Transverse colon (tissue), 4 donors: Measurements from ENCODE around the gene EPHB2. TPM values are rescaled to one million over a fixed set of nuclear protein-coding genes. Genes with fewer than 3 reads are reported as not detected.
"Not testable (repeated sequence)": the region's sequence is repeated elsewhere in the genome, so short reads cannot be mapped to it uniquely, and the experiment has no call there.

Experiments
- DNase-seq: peaks from one replicate; pipeline ENCODE4 v3.0.0-alpha.2; 2019
- H3K27ac ChIP-seq, 4 donors: fragments of 200-600 bp; sonication (generic); 2 replicates each; pipeline ENCODE4 v1.5.1; 2016 to 2018; ENCODE audit warnings: inconsistent platforms in 4 of 4
- H3K27me3 ChIP-seq: fragments of 200-600 bp; sonication (generic); 2 replicates; pipeline ENCODE4 v1.5.1; 2017; ENCODE audit warnings: inconsistent platforms
- H3K36me3 ChIP-seq, 4 donors: fragments of 200-600 bp; sonication (generic); 2 replicates each; pipeline ENCODE4 v1.5.1; 2017 to 2019; ENCODE audit warnings: inconsistent platforms in 4 of 4
- H3K4me1 ChIP-seq, 4 donors: fragments of 200-600 bp; sonication (generic); 2 replicates each; pipeline ENCODE4 v1.5.1; 2017 to 2020; ENCODE audit warnings: inconsistent platforms in 4 of 4
- H3K4me3 ChIP-seq, 4 donors: fragments of 200-600 bp; sonication (generic); 1 replicate in 1 of 4; 2 replicates in 3 of 4; pipeline versions ENCODE4 v1.5.1 to v1.6.1; 2017 to 2019; ENCODE audit warnings: inconsistent platforms in 4 of 4
- H3K9me3 ChIP-seq, 2 donors: fragments of 200-600 bp; sonication (generic); 2 replicates each; pipeline ENCODE4 v1.5.1; 2017 to 2019; ENCODE audit warnings: inconsistent platforms in 2 of 2
- CTCF ChIP-seq, 5 experiments: fragments of 200-600 bp in 3 of 5; fragments of 450-650 bp in 2 of 5; sonication (generic) in 3 of 5; IDR thresholded peaks; 1 replicate in 2 of 5; 2 replicates in 3 of 5; pipeline ENCODE4 v1.5.1; 2016 to 2017; ENCODE audit warnings: antibody characterized with exemption in 5 of 5, inconsistent platforms in 3 of 5, mild to moderate bottlenecking in 2 of 5, moderate library complexity in 1 of 5
- EP300 ChIP-seq: sonication (generic); formaldehyde crosslinking; IDR thresholded peaks from one replicate; pipeline ENCODE4 v1.6.1; 2017; ENCODE audit warnings: antibody characterized with exemption, low read depth
- POLR2A ChIP-seq: fragments of 450-650 bp; IDR thresholded peaks from one replicate; pipeline ENCODE4 v1.6.1; 2016; ENCODE audit warnings: antibody characterized with exemption, mild to moderate bottlenecking, moderate library complexity
- POLR2AphosphoS5 ChIP-seq, 3 donors: sonication (generic); formaldehyde crosslinking; IDR thresholded peaks; one replicate each; pipeline ENCODE4 v1.6.1; 2016; ENCODE audit warnings: antibody characterized with exemption in 3 of 3
- WGBS, 2 donors: methylation state at CpG; one replicate each; pipeline ENCODE4 v1.1.5; 2018; ENCODE audit warnings: low coverage in 1 of 2; 5-methylcytosine and 5-hydroxymethylcytosine counted together
- in situ Hi-C, 4 donors: fragments of 200-750 bp; cut with MboI; loops; one replicate each; pipeline versions ENCODE4 v1.15.0 to v1.15.1; 2017; ENCODE audit warnings: low sequenced_read_pairs in 3 of 4, low pct_ligation_motif_present in 1 of 4, low pct_unique_long_range_greater_than_20kb in 1 of 4
- intact Hi-C: fragments of 100-400 bp; cut with DNase I; formaldehyde crosslinking; loops from one replicate; pipeline ENCODE4 v1.15.1; 2023; ENCODE audit warnings: low total_unique reads
- total RNA-seq, 4 donors: library from RNA; depleted of rRNA; stranded (reverse); fragments of >200 nt; gene quantifications; one replicate each; pipeline ENCODE4 v1.1.0, GENCODE V29; 2016

EPHB2 gene
- total RNA-seq, 4 donors from 2014 or later = 3.0 to 152 (median 27.9) TPM

DNA sequence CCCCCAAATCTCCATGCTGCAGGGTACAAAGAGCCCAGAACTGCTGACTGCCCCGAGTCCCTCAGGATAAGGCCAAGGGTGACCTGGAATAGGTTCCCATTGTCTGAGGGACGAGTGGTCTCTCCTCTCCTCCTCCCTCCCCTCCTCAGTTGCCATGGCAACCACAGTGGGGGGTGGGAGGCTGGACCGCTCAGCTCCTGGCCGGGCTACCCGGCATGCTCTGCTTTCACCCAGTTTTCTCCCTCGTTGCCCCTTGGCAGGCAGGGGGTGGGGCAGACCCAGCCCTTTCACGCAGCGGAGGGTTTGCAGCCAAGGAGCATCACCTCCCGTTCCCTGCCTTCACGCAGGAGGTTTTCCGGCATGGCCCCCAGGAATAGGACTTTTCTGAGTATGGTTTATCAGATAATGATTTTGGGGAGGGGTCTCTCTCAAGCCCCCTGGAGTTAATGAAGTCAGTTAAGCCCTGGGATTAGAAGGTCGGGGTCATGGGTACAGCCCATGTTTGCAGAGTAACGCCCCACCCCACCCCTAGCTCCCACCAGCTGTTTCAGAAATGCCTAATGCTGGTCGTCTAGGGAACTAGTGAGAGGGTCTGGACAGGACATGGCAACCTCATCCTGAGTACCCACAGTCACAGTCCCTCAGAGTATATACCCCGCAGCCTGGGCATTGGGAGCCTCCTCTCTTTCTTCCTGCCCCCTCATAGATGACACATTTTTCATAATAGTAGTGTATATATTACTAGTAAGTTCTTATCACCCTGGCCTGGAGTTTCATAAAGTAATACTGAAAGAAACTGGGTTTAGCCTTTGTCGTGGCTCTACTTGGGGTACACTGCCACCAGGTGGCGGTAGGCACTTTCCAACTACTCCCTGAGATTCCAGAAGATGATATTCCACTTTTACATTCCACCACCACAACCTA is 36.9 kb upstream of the EPHB2 start:
- in situ Hi-C loops (no loop called here), intact Hi-C loops (no loop called here)
- no peak overlapping the region for H3K4me3 ChIP-seq
- 20% methylated on average over 17 of the region's 17 CpGs; no CpG with 5 or more reads in 1 of the 2 donors for whole genome bisulfite sequencing, 2 donors
- H3K27ac ChIP-seq = no peak overlapping the region
- TF ChIP-seq CTCF (IDR thresholded peaks at IDR 0.05) (peak; percentile 42 to 80 (median 72)), POLR2A (no peak), EP300 (no peak), POLR2AphosphoS5 (IDR thresholded peaks at IDR 0.05) (no peak)
- no peaks in the 10 kb centered on the region for H3K9me3 ChIP-seq
- peaks cover 0 to 16% (median 7%) of the 10 kb centered on the region in 4 donors for H3K4me1 ChIP-seq
- peak; percentile 79 for DNase-seq
- H3K36me3 ChIP-seq = no peaks in the 10 kb centered on the region
- peaks cover 27% of the 10 kb centered on the region for H3K27me3 ChIP-seq

GRCh38 chr1:22674410-22674749 is 36.3 kb upstream of the EPHB2 start:
- no peaks in the 10 kb centered on the region for H3K36me3 ChIP-seq
- no peak overlapping the region for H3K4me3 ChIP-seq
- H3K27ac ChIP-seq = no peak overlapping the region
- DNase-seq = no peak
- peaks cover 0 to 16% (median 7%) of the 10 kb centered on the region in 4 donors for H3K4me1 ChIP-seq
- intact Hi-C loops = no loop called here
- TF ChIP-seq POLR2AphosphoS5 (IDR thresholded peaks at IDR 0.05) (no peak), CTCF (IDR thresholded peaks at IDR 0.05) (no peak), EP300 (no peak), POLR2A (no peak)
- in situ Hi-C loops = no loop called here
- WGBS, 2 donors = 28 to 44% methylated on average over 1 of the region's 1 CpG
- peaks cover 27% of the 10 kb centered on the region for H3K27me3 ChIP-seq
- no peaks in the 10 kb centered on the region for H3K9me3 ChIP-seq

GRCh38 chr1:22676151-22676550 is 34.5 kb upstream of the EPHB2 start:
- intact Hi-C loops = not testable (repeated sequence)

DNA sequence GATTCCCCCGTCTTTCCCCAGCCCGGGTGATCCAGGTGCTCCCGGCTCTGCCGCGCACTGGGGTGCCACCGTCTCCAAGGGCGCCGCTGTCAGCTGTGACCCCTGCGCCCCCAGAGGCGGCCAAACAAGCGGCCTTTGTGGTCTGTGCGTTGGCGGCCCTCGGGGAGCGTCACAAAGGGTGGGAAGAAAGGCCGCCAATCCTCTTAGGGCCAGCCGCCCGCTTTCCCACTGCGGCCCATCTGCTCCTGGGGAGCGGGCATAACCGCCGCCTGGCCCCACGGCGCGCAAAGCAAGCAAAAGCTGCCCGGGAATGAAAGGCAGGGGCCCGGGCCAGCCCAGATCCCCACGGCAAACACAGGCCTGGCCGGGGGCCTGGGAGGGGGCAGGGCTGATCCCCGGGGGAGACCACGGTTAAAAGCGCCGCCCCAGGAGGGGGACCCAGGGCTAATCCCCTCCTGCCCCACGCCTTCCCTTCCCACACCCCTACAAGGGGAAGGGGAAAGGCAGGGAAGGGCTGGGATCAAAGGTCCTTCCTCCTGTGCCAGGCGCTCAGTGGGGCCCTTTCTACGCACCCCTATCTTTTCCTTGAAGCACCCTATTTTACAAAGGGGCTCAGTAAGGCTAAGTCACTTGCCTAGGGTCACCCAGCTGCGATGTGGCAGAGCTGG is 33.6 kb upstream of the EPHB2 start:
- no peaks in the 10 kb centered on the region for H3K9me3 ChIP-seq
- intact Hi-C loops = no loop called here
- H3K4me1 ChIP-seq = peaks cover 0 to 23% (median 7%) of the 10 kb centered on the region in 4 donors
- DNase-seq = peak; percentile 30
- in situ Hi-C loops = loop anchor here in 2 of 4 donors (25.0 kb wide), 1 partner anchor 210 kb away; no protein-coding TSS in a partner anchor
- H3K36me3 ChIP-seq = no peaks in the 10 kb centered on the region
- 57% methylated on average over 15 to 23 of the region's 37 CpGs for WGBS, 2 donors
- H3K27ac ChIP-seq = peak overlapping the region in 3 of 4 donors; percentile 5 to 46 (median 28)
- H3K27me3 ChIP-seq = peaks cover 21% of the 10 kb centered on the region
- TF ChIP-seq EP300 = no peak
- TF ChIP-seq POLR2A = no peak
- TF ChIP-seq CTCF (IDR thresholded peaks at IDR 0.05) = no peak
- TF ChIP-seq POLR2AphosphoS5 (IDR thresholded peaks at IDR 0.05) = no peak
- H3K4me3 ChIP-seq = no peak overlapping the region

More at GRCh38 chr1:22676151-22676550, 34.5 kb upstream of the EPHB2 start:
- Histone ChIP-seq H3K27me3 (peaks cover 27% of the 10 kb centered on the region), H3K4me1 (peaks cover 0 to 23% (median 7%) of the 10 kb centered on the region in 4 donors)
- 81% methylated on average over 15 of the region's 15 CpGs; no CpG with 5 or more reads in 1 of the 2 donors for WGBS, 2 donors
- H3K4me3 ChIP-seq, DNase-seq, H3K9me3 ChIP-seq, H3K36me3 ChIP-seq, H3K27ac ChIP-seq: not testable (repeated sequence)
- in situ Hi-C loops = loop anchor here in 2 of 4 donors (25.0 kb wide), 1 partner anchor 211 kb away; no protein-coding TSS in a partner anchor
